LNCaP clone FGC (cell line): ENCODE results near the gene COG7.
"Not testable (repeated sequence)": the region's sequence is repeated elsewhere in the genome, so short reads cannot be mapped to it uniquely, and the experiment has no call there.

Experiments
- DNase-seq: peaks from one replicate; pipeline ENCODE4 v3.0.0-alpha.2; 2011; ENCODE audit warnings: low read depth
- H3K4me3 ChIP-seq: 2 replicates; pipeline ENCODE4 v1.5.1; 2011; ENCODE audit warnings: mild to moderate bottlenecking, low read depth, low read length, control low read depth
- CTCF ChIP-seq: IDR thresholded peaks from 2 replicates; pipeline ENCODE4 v1.5.1; 2012; ENCODE audit warnings: mild to moderate bottlenecking; ENCODE audit not compliant: control insufficient read depth, insufficient read depth; ENCODE audit errors: extremely low read depth

Gene COG7

GRCh38 chr16:23374721-23375510 is 78.1 kb downstream of the COG7 start:
- no peak for TF ChIP-seq CTCF
- no peak overlapping the region for H3K4me3 ChIP-seq
- DNase-seq = no peak

- DNase-seq = no peak
- TF ChIP-seq CTCF = no peak
- no peak overlapping the region for H3K4me3 ChIP-seq
Measured at GRCh38 chr16:23373436-23374219, 79.4 kb downstream of the COG7 start.

GRCh38 chr16:23371368-23371767 is 81.6 kb downstream of the COG7 start:
- DNase-seq = no peak
- H3K4me3 ChIP-seq = no peak overlapping the region
- TF ChIP-seq CTCF = no peak

GRCh38 chr16:23369416-23369815 is 83.6 kb downstream of the COG7 start:
- DNase-seq = no peak
- no peak overlapping the region for H3K4me3 ChIP-seq
- TF ChIP-seq CTCF = no peak

GRCh38 chr16:23368469-23368868 is 84.5 kb downstream of the COG7 start:
- H3K4me3 ChIP-seq = no peak overlapping the region
- TF ChIP-seq CTCF = no peak
- DNase-seq = no peak

DNA sequence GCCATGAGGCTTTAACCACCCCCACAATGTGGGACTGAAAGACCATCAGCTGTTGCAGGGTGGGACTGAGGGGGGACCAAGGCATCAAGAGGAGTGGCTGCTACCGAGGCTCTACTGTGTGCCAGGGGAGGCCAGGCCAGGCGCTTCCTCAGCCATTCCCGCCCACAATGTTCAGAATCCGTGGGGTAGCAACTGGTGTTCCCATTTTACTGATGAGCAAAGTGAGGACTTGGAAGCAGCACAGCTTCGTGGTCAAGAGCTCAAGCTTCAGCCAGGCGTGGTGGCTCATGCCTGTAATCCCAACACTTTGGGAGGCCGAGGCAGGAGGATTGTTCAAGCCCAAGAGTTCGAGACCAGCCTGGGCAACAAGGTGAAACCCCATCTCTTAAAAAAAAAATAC is 85.0 kb downstream of the COG7 start:
- DNase-seq = no peak
- no peak for TF ChIP-seq CTCF
- no peak overlapping the region for H3K4me3 ChIP-seq

DNA sequence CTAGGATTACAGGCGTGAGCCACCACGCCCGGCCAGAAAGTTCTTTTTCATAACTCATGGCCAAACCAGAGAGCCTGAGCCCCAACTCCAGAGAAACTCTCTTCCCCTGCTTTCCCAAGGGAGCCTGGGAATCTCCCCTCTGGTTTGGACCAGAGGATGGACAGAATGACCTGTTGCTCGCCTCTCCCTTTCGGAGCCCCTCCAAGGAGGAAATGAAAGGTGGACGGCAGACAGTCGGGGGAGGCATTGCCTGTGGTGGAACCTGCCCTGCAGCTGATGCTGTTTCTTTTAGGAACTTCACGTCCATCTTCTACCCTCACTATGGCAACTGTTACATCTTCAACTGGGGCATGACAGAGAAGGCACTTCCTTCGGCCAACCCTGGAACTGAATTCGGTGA is 85.4 kb downstream of the COG7 start:
- no peak for TF ChIP-seq CTCF
- no peak overlapping the region for H3K4me3 ChIP-seq
- DNase-seq = no peak

DNA sequence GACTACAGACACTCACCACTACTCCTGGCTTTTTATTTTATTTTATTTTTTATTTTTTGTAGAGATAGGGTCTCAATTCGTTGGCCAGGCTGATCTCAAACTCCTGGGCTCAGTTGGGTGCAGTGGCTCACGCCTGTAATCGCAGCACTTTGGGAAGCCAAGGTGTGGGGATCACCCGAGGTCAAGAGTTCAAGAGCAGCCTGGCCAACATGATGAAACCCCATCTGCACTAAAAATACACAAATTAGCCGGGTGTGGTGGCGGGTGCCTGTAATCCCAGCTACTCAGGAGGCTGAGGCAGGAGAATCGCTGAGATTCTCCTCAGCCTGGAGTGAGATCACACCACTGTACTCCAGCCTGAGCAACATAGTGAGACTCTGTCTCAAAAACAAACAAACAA is 86.6 kb downstream of the COG7 start:
- H3K4me3 ChIP-seq = not testable (repeated sequence)

More for the DNA sequence above, 86.6 kb downstream of the COG7 start:
- DNase-seq = not testable (repeated sequence)
